Measurements from ENCODE around the gene NCKAP5. TPM values are rescaled to one million over a fixed set of nuclear protein-coding genes. Genes with fewer than 3 reads are reported as not detected.

The NCKAP5 gene
- total and polyA plus RNA-seq, 2 of the 13 experiments (the other 11 are each of a cell fraction or from before 2014, with no cell fraction given): 0.01 TPM; not detected in 1

DNA sequence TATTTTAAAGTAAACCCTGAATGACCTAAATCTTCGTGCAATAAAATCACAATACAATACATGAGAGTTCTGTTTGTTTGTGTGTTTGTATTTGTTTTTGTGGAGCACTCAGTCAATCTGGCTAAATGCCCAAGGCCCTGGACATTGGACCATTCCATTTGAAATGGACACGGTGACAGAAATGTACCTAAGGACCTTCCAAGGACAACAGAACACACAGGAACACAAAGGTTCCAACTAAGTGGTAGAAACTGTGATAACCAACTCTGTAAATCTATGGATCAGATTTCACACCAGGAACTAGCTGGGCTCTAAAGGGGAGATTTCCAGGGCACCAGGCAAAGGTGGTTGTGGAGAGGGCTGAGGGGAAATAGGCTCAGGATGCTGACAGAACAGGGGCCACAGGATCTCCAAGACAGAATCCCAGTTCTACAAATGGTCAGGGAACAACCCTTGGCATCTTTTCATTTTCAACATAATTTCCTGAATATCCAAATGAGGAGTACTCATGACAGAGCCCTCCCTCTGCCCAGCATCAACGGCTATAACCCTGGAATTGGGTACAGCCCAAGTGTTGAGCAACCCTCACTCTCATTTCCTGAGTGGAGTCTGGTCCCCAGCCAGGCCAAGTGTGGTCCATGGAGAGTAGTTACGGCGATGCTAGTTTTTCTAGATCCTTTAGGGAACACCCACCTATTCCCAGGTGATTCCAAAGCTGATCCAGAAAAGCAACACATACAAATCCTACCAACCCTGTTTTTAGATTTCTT, 78.4 kb downstream of the NCKAP5 start (continued):
- TF ChIP-seq NR2F2 (IDR thresholded peaks at IDR 0.05; ENCODE audit: borderline replicate concordance, low read depth) (no peak), MTF2 (CRISPR knock-in tag; IDR thresholded peaks at IDR 0.05; ENCODE audit: borderline replicate concordance) (no peak)

DNA sequence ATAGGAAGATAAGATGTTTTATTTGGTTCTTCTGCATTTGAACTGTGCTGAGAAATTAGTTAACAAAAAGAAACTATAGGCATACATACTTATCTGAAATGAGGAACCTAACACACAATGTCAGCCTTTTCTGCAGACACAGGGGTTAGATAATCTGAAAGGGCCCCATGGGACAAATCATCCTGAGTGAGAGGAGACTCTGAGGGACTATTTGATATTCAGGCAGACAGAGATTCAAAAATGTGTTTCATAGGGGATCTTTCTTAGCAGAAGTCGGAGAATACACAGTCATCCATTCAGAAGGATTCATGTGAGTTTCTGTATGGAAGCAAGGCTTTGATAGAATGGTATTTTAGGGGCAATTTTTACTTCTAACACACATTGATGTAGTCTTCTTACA, 79.1 kb downstream of the NCKAP5 start:
- ChIA-PET POLR2A (no interaction called here), CTCF (ENCODE audit: low intra/inter-chr PET ratio, low total read pairs) (no interaction called here)
- in situ Hi-C loops (cut with HindIII; ENCODE audit: extremely low pct_ligation_motif_present, low pct_unique_long_range_greater_than_20kb) (no loop called here), intact Hi-C loops (cut with micrococcal nuclease; ENCODE audit: unreplicated experiment) (no loop called here)
- Histone ChIP-seq H3K4me3 (replicated peaks in 1 of 3; ENCODE audit: insufficient read depth in 1 of 3, low read depth in 2 of 3, low read length in 3 of 3) (no peak overlapping the region), H3K27me3 (ENCODE audit: control insufficient read depth in 1 of 2, insufficient read depth in 2 of 2, low read length in 2 of 2) (no peaks in the 10 kb centered on the region; a peak in 1 of 5 replicates), H3K4me2 (ENCODE audit: low read depth, low read length) (no peak overlapping the region), H3K9me3 (ENCODE audit: low read length) (peaks cover 10% of the 10 kb centered on the region; the same call in 1 of the 2 replicates), H3K4me1 (ENCODE audit: insufficient read depth, low read length) (peaks cover 6% of the 10 kb centered on the region; the same call in 1 of the 2 replicates), H2AFZ (ENCODE audit: low read length) (no peak overlapping the region), H3K9ac (ENCODE audit: insufficient read depth, low read depth, low read length) (no peak overlapping the region), H3K27ac (ENCODE audit: extremely low read length, insufficient read depth, low read length) (no peak overlapping the region), H3K79me2 (ENCODE audit: insufficient read depth, low read length) (no peaks in the 10 kb centered on the region), H4K20me1 (ENCODE audit: insufficient read depth, low read length) (no peaks in the 10 kb centered on the region), H3K36me3 (replicated peaks in 1 of 2; ENCODE audit: control insufficient read depth in 1 of 2, insufficient read depth in 2 of 2, low read length in 2 of 2) (no peaks in the 10 kb centered on the region)
- no peak for TF ChIP-seq ETV6 (CRISPR knock-in tag; conservative IDR thresholded peaks at IDR 0.05)
- TF ChIP-seq BHLHE40 (IDR thresholded peaks at IDR 0.05; ENCODE audit: low read length): no peak
- FAIRE-seq (no peak), DNase-seq (ENCODE audit: low spot score) (no peak), ATAC-seq (no peak)
- WGBS (ENCODE audit: low lambda C conversion rate): 10% methylated on average over 1 of the region's 1 CpG
- no TSS peak for BruUV-seq (replicated peaks)

DNA sequence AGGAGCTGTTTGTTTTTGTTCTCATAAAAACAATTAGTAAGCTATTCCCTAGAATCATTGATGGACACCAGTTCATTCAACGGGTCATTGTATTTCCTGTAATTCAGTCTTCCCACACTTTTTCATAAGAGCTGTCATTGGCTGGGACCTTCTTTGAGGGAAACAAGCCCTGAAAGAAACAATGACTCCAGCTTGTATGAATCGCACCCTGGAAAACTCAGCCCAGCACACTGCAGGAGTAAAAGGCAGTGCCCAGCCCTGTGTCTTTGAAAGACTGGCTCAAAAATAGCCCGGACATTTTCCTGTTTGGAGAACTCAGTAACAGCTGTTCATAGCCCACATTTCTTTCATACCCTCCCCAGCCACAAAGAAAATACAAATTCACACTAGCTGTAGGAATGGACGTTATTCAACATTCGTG, 81.5 kb downstream of the NCKAP5 start:
- no peaks in the 10 kb centered on the region; a peak in 1 of 5 replicates for H3K27me3 ChIP-seq (ENCODE audit: control insufficient read depth in 1 of 2, insufficient read depth in 2 of 2, low read length in 2 of 2)
- ChIA-PET CTCF (ENCODE audit: low intra/inter-chr PET ratio, low total read pairs) (no interaction called here), POLR2A (no interaction called here)
- no peak overlapping the region for H3K4me2 ChIP-seq (ENCODE audit: low read depth, low read length)
- H3K4me1 ChIP-seq (ENCODE audit: insufficient read depth, low read length): peaks cover 6% of the 10 kb centered on the region; the same call in 1 of the 2 replicates
- H4K20me1 ChIP-seq (ENCODE audit: insufficient read depth, low read length): no peaks in the 10 kb centered on the region
- H3K4me3 ChIP-seq (replicated peaks in 1 of 3; ENCODE audit: insufficient read depth in 1 of 3, low read depth in 2 of 3, low read length in 3 of 3): no peak overlapping the region
- intact Hi-C loops (cut with micrococcal nuclease; ENCODE audit: unreplicated experiment): no loop called here
- TF ChIP-seq SIN3B (IDR thresholded peaks at IDR 0.05; ENCODE audit: low read length) (no peak), PAWR (CRISPR knock-in tag; IDR thresholded peaks at IDR 0.05; ENCODE audit: borderline replicate concordance) (no peak), ZBTB7B (CRISPR knock-in tag; IDR thresholded peaks at IDR 0.05) (no peak), PLSCR1 (CRISPR knock-in tag; IDR thresholded peaks at IDR 0.05; ENCODE audit: borderline replicate concordance) (no peak), GATA4 (IDR thresholded peaks at IDR 0.05; ENCODE audit: borderline replicate concordance, low read depth) (no peak), KLF12 (CRISPR knock-in tag; IDR thresholded peaks at IDR 0.05; ENCODE audit: borderline replicate concordance) (no peak), TOPORS (CRISPR knock-in tag; IDR thresholded peaks at IDR 0.05) (no peak)
- ATAC-seq: no peak
- no peaks in the 10 kb centered on the region for H3K79me2 ChIP-seq (ENCODE audit: insufficient read depth, low read length)
- no peak overlapping the region for H3K27ac ChIP-seq (ENCODE audit: extremely low read length, insufficient read depth, low read length)
- peaks cover 10% of the 10 kb centered on the region; the same call in 1 of the 2 replicates for H3K9me3 ChIP-seq (ENCODE audit: low read length)
- in situ Hi-C loops (cut with HindIII; ENCODE audit: extremely low pct_ligation_motif_present, low pct_unique_long_range_greater_than_20kb): no loop called here
- no peak for DNase-seq (ENCODE audit: low spot score)
- FAIRE-seq: no peak
- 46% methylated on average over 5 of the region's 5 CpGs for WGBS (ENCODE audit: low lambda C conversion rate)
- H3K36me3 ChIP-seq (replicated peaks in 1 of 2; ENCODE audit: control insufficient read depth in 1 of 2, insufficient read depth in 2 of 2, low read length in 2 of 2): no peaks in the 10 kb centered on the region
- H2AFZ ChIP-seq (ENCODE audit: low read length): no peak overlapping the region
- H3K9ac ChIP-seq (ENCODE audit: insufficient read depth, low read depth, low read length): no peak overlapping the region
- no TSS peak for BruUV-seq (replicated peaks)

Measured in HepG2 (cell line).